Parathyroid adenoma (tissue), 2 donors: ENCODE measurements around the gene TCF3.
"Not testable (repeated sequence)": the region's sequence is repeated elsewhere in the genome, so short reads cannot be mapped to it uniquely, and the experiment has no call there.

Experiments
- H2AFZ ChIP-seq: fragments of 300-600 bp; sonication (generic); one replicate; pipeline ENCODE4 v1.7.0; 2017; ENCODE audit warnings: antibody characterized with exemption, mild to moderate bottlenecking
- H3K27ac ChIP-seq: fragments of 300-600 bp; sonication (generic); one replicate; pipeline ENCODE4 v1.7.0; 2017
- H3K27me3 ChIP-seq: fragments of 300-600 bp; sonication (generic); one replicate; pipeline ENCODE4 v1.7.0; 2017; ENCODE audit warnings: low read length; ENCODE audit not compliant: control insufficient read depth, insufficient read depth
- H3K36me3 ChIP-seq: fragments of 300-600 bp; sonication (generic); one replicate; pipeline ENCODE4 v1.7.0; 2017; ENCODE audit warnings: low read length; ENCODE audit not compliant: control insufficient read depth, insufficient read depth
- H3K4me1 ChIP-seq: fragments of 300-600 bp; sonication (generic); one replicate; pipeline ENCODE4 v1.7.0; 2017; ENCODE audit warnings: control low read depth
- H3K4me2 ChIP-seq: fragments of 300-600 bp; sonication (generic); one replicate; pipeline ENCODE4 v1.7.0; 2017; ENCODE audit warnings: low read length
- H3K4me3 ChIP-seq: fragments of 300-600 bp; sonication (generic); one replicate; pipeline ENCODE4 v1.7.0; 2017; ENCODE audit warnings: low read depth, low read length
- H3K79me2 ChIP-seq: fragments of 300-600 bp; sonication (generic); one replicate; pipeline ENCODE4 v1.7.0; 2017; ENCODE audit warnings: control low read depth
- H3K9ac ChIP-seq: fragments of 300-600 bp; sonication (generic); one replicate; pipeline ENCODE4 v1.7.0; 2017; ENCODE audit warnings: mild to moderate bottlenecking
- H3K9me3 ChIP-seq: fragments of 300-600 bp; sonication (generic); one replicate; pipeline ENCODE4 v1.7.0; 2017; ENCODE audit warnings: low read length; ENCODE audit not compliant: control insufficient read depth
- TF ChIP-seq, protein P1 (sequence below): fragments of 300-600 bp; sonication (generic); IDR thresholded peaks from one replicate; pipeline ENCODE4 v1.7.0; 2017; ENCODE audit warnings: antibody characterized with exemption, mild to moderate bottlenecking
- donor health status: primary hyperparathyroidism.

TCF3 gene

GRCh38 chr19:1698636-1699035 is 46.2 kb upstream of the TCF3 start:
- H3K4me3 ChIP-seq, result no peak overlapping the region
- TF ChIP-seq, protein P1, sequence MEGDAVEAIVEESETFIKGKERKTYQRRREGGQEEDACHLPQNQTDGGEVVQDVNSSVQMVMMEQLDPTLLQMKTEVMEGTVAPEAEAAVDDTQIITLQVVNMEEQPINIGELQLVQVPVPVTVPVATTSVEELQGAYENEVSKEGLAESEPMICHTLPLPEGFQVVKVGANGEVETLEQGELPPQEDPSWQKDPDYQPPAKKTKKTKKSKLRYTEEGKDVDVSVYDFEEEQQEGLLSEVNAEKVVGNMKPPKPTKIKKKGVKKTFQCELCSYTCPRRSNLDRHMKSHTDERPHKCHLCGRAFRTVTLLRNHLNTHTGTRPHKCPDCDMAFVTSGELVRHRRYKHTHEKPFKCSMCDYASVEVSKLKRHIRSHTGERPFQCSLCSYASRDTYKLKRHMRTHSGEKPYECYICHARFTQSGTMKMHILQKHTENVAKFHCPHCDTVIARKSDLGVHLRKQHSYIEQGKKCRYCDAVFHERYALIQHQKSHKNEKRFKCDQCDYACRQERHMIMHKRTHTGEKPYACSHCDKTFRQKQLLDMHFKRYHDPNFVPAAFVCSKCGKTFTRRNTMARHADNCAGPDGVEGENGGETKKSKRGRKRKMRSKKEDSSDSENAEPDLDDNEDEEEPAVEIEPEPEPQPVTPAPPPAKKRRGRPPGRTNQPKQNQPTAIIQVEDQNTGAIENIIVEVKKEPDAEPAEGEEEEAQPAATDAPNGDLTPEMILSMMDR, result no peak
- no peaks in the 10 kb centered on the region for H3K36me3 ChIP-seq
- H3K4me2 ChIP-seq, result no peak overlapping the region
- H3K4me1 ChIP-seq, result no peaks in the 10 kb centered on the region
- no peaks in the 10 kb centered on the region for H3K9me3 ChIP-seq
- no peaks in the 10 kb centered on the region for H3K79me2 ChIP-seq
- no peak overlapping the region for H3K9ac ChIP-seq
- H2AFZ ChIP-seq, result no peak overlapping the region
- peaks cover 5% of the 10 kb centered on the region for H3K27me3 ChIP-seq
- H3K27ac ChIP-seq, result no peak overlapping the region

GRCh38 chr19:1695481-1695880 is 43.1 kb upstream of the TCF3 start:
- not testable (repeated sequence) for H3K27ac ChIP-seq, H3K4me3 ChIP-seq, H2AFZ ChIP-seq, H3K79me2 ChIP-seq, H3K36me3 ChIP-seq, H3K9me3 ChIP-seq, H3K9ac ChIP-seq, H3K4me2 ChIP-seq, H3K27me3 ChIP-seq, H3K4me1 ChIP-seq

DNA sequence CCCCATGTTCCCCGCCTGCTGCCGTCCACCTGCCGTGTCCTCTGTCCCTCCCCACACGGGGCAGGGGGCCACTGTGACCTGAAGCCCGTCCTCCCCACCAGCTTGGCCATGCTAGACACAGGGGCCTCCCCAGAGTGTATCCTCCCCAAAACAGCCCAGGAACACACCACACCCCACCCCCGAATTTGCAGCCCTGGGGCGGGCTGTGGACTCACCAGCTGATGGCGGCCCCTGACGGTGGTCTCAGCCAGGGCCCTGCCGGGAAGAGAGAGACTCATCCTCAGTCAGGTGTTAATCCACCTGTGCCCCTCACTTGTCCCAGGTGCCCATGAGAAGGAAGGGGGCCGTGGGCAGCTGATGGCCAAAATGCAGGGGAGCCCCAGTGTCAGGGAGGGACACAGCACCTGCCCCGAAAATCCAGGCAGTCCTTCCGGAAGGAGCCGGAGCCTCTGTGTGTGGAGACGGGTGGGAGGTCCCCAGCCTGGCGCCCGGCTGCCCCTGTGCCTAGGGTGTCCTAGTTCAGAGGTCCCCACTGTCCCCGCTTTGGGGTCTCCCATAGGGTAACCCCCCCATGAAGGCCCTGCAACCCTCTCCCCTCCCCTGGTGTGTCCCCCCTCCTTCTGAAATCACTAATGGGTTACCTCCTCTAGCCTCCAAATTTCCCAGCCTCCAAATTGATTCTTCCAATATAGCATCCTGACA is 39.3 kb upstream of the TCF3 start:
- no peaks in the 10 kb centered on the region for H3K9me3 ChIP-seq
- no peak overlapping the region for H3K27ac ChIP-seq
- TF ChIP-seq, protein P1, result no peak
- peaks cover 3% of the 10 kb centered on the region for H3K27me3 ChIP-seq
- no peaks in the 10 kb centered on the region for H3K36me3 ChIP-seq
- H3K4me3 ChIP-seq, result no peak overlapping the region
- H3K9ac ChIP-seq, result no peak overlapping the region
- H3K79me2 ChIP-seq, result no peaks in the 10 kb centered on the region
- H2AFZ ChIP-seq, result no peak overlapping the region
- H3K4me2 ChIP-seq, result no peak overlapping the region
- no peaks in the 10 kb centered on the region for H3K4me1 ChIP-seq

DNA sequence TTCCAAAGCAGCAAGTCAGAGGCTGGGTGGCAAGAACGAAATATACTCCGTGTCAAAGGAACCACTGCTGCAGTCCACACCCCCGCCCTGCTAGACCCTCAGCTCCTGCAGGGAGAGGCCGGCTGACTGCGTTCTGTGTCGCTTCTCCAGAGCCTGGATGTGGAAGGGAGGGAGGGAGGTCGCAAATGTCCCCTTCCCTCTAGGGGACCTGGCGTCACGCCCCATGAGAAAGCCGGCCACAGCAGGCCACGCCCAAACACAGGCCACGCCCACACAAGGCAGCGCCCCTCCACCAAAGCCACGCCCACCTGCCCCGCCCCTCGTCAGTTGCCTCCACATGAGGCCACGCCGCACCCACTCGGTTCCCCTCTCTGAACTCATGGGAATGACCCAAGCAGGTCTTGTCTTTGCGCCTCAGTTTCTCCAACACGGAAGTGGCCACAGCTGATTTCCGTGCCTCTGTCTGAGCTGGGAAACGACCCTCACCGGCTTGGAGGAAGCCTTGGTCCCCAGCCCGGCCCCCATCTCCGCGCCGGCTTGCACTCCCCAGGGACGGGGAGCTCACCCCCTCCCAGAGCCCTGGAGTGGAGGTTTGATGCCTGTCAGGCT is 38.4 kb upstream of the TCF3 start:
- Histone ChIP-seq H3K79me2 (no peaks in the 10 kb centered on the region), H3K4me3 (no peak overlapping the region), H3K9me3 (no peaks in the 10 kb centered on the region), H2AFZ (no peak overlapping the region), H3K4me1 (no peaks in the 10 kb centered on the region), H3K27me3 (peaks cover 3% of the 10 kb centered on the region), H3K36me3 (no peaks in the 10 kb centered on the region), H3K9ac (no peak overlapping the region), H3K4me2 (no peak overlapping the region), H3K27ac (no peak overlapping the region)
- TF ChIP-seq, protein P1, result no peak

DNA sequence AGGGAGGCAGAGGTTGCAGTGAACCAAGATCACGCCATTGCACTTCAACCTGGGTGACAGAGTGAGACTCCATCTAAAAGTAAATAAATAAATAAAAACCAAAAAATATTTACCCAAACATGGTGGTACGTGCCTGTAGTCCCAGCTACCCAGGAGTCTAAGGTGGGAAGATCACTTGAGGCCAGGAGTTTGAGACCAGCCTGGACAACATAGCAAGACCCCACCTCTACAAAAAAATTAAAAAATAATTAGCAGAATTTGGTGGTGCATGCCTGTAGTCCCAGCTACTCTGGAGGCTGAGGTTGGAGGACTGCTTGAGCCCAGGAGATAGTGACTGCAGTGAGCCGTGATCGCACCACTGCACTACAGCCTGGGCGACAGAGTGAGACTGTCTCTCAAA is 33.4 kb upstream of the TCF3 start:
- not testable (repeated sequence) for H3K4me1 ChIP-seq, H3K9me3 ChIP-seq, H3K36me3 ChIP-seq, H3K4me2 ChIP-seq, H3K27ac ChIP-seq, H3K79me2 ChIP-seq, H3K4me3 ChIP-seq, H2AFZ ChIP-seq, H3K9ac ChIP-seq, H3K27me3 ChIP-seq
